Activated CD8-positive, alpha-beta memory T cell treated with anti-CD3 and anti-CD28 coated beads, Interleukin-2, amount 10 ng/mL, durations not matched to agents 7 days and 5 days (primary cell): ENCODE measurements around the gene CDK11A. TPM values are rescaled to one million over a fixed set of nuclear protein-coding genes. Genes with fewer than 3 reads are reported as not detected.
"Not testable (repeated sequence)": the region's sequence is repeated elsewhere in the genome, so short reads cannot be mapped to it uniquely, and the experiment has no call there.

Experiments used
- ATAC-seq: fragments of 150-1000 bp; cut with Tn5 transposase; one replicate; pipeline ENCODE4 v1.10.0; 2021; ENCODE audit warnings: moderate library complexity
- CTCF ChIA-PET: fragments of 350-600 bp; sonication (Branson Sonifier 250); formaldehyde crosslinking; loops from one replicate; lab custom pipeline; 2021; ENCODE audit warnings: antibody characterized with exemption; lab: Charles Lee
- DNase-seq: peaks from one replicate; pipeline ENCODE4 v3.0.0-alpha.2; 2020
- H3K27ac Mint-ChIP-seq: one replicate; pipeline ENCODE4 v1.8.0; 2021; ENCODE audit warnings: mild to moderate bottlenecking, mixed read lengths
- H3K27me3 Mint-ChIP-seq: one replicate; pipeline ENCODE4 v1.8.0; 2021; ENCODE audit warnings: mixed read lengths
- H3K36me3 Mint-ChIP-seq: one replicate; pipeline ENCODE4 v1.8.0; 2021; ENCODE audit warnings: mild to moderate bottlenecking, mixed read lengths
- H3K4me1 Mint-ChIP-seq: one replicate; pipeline ENCODE4 v1.8.0; 2021; ENCODE audit warnings: mixed read lengths
- H3K4me3 Mint-ChIP-seq: one replicate; pipeline ENCODE4 v1.8.0; 2021; ENCODE audit warnings: mild to moderate bottlenecking, moderate library complexity, mixed read lengths
- H3K9me3 Mint-ChIP-seq: one replicate; pipeline ENCODE4 v1.8.0; 2022; ENCODE audit warnings: low read depth, mixed read lengths
- total RNA-seq, 2 experiments: library from RNA; stranded (reverse); gene quantifications; one replicate each; pipeline ENCODE4 v1.2.3, GENCODE V29; 2021

Gene CDK11A
- total RNA-seq, 2 experiments from 2014 or later, result 80.5 to 100 TPM

- H3K36me3 Mint-ChIP-seq, H3K9me3 Mint-ChIP-seq, ATAC-seq, CTCF ChIA-PET, H3K4me3 Mint-ChIP-seq, H3K27me3 Mint-ChIP-seq, H3K27ac Mint-ChIP-seq, H3K4me1 Mint-ChIP-seq, DNase-seq: not testable (repeated sequence)
Measured at GRCh38 chr1:1697358-1698183, 26.6 kb downstream of the CDK11A start.

DNA sequence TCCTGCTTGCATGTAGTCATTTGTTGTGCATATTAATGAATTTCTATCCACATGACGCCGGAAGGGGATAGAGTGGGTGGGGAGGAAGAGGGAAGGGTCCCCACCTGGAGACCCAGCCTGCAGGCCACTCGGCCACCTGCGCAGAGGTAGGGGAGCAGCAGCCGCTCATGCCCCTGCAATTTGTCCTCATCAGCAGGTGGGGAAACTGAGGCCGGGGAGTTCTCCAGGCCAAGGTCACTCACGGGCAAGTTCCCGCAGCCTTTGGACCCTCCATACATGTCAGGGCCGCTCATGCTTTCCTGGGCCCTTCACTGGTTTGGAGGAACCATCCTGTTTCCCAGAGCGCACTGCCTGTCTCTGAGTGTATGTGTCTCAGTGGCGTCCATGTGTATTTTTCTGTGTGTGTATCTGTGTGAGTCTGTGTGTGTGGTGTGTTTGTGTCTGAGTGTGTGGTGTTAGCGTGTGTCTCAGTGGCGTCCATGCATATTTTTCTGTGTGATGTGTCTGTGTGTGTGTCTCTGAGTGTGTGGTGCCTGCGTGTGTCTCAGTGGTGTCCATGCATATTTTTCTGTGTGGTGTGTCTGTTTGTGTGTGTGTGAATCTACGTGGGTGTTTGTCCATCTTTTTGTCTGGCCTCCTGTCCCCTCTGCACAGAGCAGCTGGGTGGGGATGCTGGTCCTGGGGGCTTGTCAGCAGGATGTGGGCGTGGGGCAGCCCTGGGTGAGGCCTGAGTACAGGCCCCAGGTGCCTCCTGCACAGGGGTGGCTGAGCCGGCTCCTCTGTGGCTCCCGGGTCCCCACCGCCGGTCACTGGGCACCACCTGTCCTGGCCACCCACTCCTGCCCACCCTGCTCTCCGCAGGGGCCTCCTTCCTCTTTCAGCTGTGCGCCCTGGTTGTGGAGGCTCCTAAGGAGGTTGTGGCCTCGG, 27.5 kb downstream of the CDK11A start:
- H3K27me3 Mint-ChIP-seq, H3K36me3 Mint-ChIP-seq, H3K9me3 Mint-ChIP-seq, DNase-seq, H3K4me1 Mint-ChIP-seq, CTCF ChIA-PET, H3K4me3 Mint-ChIP-seq, ATAC-seq, H3K27ac Mint-ChIP-seq: not testable (repeated sequence)

- Mint-ChIP-seq H3K27ac (peak within 1 kb of the TSS; percentile 87), H3K4me1 (peaks cover 11% of the 10 kb centered on the region), H3K4me3 (peak within 1 kb of the TSS; percentile 60)
- peak; percentile 82 for ATAC-seq
- H3K36me3 Mint-ChIP-seq, H3K27me3 Mint-ChIP-seq, CTCF ChIA-PET, H3K9me3 Mint-ChIP-seq: not testable (repeated sequence)
- peak; percentile 93 for DNase-seq
Measured at GRCh38 chr1:1692714-1693647, 31.2 kb downstream of the CDK11A start, which contains the start of gene SLC35E2B. SLC35E2B (minus strand) TSS chr1:1692795; CDS start chr1:1676699, 16,096 bp downstream.

GRCh38 chr1:1692324-1692713, 31.8 kb downstream of the CDK11A start:
- H3K9me3 Mint-ChIP-seq, CTCF ChIA-PET, H3K27me3 Mint-ChIP-seq: not testable (repeated sequence)
- Mint-ChIP-seq H3K4me1 (peaks cover 13% of the 10 kb centered on the region), H3K27ac (peak overlapping the region; percentile 74), H3K4me3 (peak overlapping the region; percentile 60), H3K36me3 (peaks cover 11% of the 10 kb centered on the region)
- DNase-seq (peak; percentile 90), ATAC-seq (peak; percentile 72)

DNA sequence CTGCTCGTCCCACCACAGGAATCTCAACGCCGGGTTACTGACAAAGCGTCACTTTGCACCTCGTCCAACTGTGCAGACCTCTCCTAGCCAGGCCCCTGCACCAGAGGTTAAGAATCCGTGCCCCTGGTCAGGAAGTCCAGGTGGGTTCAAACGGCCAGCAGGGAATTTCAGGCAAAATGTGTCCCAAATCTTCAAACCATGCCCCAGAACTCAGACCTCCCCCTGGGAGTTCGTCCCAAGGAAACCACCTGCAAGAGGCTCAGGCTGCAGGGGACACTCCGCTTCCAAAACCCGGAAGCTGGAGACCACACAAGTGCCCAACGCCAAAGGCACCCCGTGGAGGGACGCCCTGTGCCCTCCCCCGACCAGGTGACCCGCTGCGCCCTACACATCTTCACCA, 32.7 kb downstream of the CDK11A start:
- H3K9me3 Mint-ChIP-seq, H3K4me3 Mint-ChIP-seq, H3K27ac Mint-ChIP-seq, CTCF ChIA-PET, ATAC-seq, H3K27me3 Mint-ChIP-seq: not testable (repeated sequence)
- DNase-seq, result peak; percentile 26
- H3K36me3 Mint-ChIP-seq, result peaks cover 11% of the 10 kb centered on the region
- peaks cover 16% of the 10 kb centered on the region for H3K4me1 Mint-ChIP-seq

GRCh38 chr1:1689526-1689925, 34.6 kb downstream of the CDK11A start:
- ATAC-seq, CTCF ChIA-PET, H3K27ac Mint-ChIP-seq, H3K4me3 Mint-ChIP-seq, H3K9me3 Mint-ChIP-seq, H3K27me3 Mint-ChIP-seq: not testable (repeated sequence)
- Mint-ChIP-seq H3K36me3 (peaks cover 13% of the 10 kb centered on the region), H3K4me1 (peaks cover 17% of the 10 kb centered on the region)
- DNase-seq, result peak; percentile 31

- CTCF ChIA-PET, result interaction anchor here (0.9 kb wide), 1 partner anchor 9 kb away, joined by 3 read pairs; no protein-coding TSS in a partner anchor
- ATAC-seq, result no peak
Measured at GRCh38 chr1:1687846-1688245, 36.3 kb downstream of the CDK11A start.

GRCh38 chr1:1684031-1684681, 40.0 kb downstream of the CDK11A start:
- ATAC-seq, result no peak

More at GRCh38 chr1:1687846-1688245, 36.3 kb downstream of the CDK11A start:
- no peak for DNase-seq
- Mint-ChIP-seq H3K36me3 (peaks cover 13% of the 10 kb centered on the region), H3K4me3 (no peak overlapping the region), H3K4me1 (peaks cover 13% of the 10 kb centered on the region), H3K27ac (no peak overlapping the region), H3K9me3 (no peaks in the 10 kb centered on the region), H3K27me3 (no peaks in the 10 kb centered on the region)

GRCh38 chr1:1683104-1683905, 40.9 kb downstream of the CDK11A start:
- Mint-ChIP-seq H3K27ac (no peak overlapping the region), H3K36me3 (peaks cover 6% of the 10 kb centered on the region), H3K27me3 (no peaks in the 10 kb centered on the region), H3K4me1 (peaks cover 19% of the 10 kb centered on the region), H3K4me3 (no peak overlapping the region), H3K9me3 (no peaks in the 10 kb centered on the region)
- ATAC-seq (no peak), DNase-seq (no peak)
- CTCF ChIA-PET, result no interaction called here

More at GRCh38 chr1:1684031-1684681, 40.0 kb downstream of the CDK11A start:
- Mint-ChIP-seq H3K4me3 (no peak overlapping the region), H3K27me3 (no peaks in the 10 kb centered on the region), H3K27ac (no peak overlapping the region), H3K4me1 (peaks cover 13% of the 10 kb centered on the region), H3K36me3 (peaks cover 9% of the 10 kb centered on the region), H3K9me3 (no peaks in the 10 kb centered on the region)
- no peak for DNase-seq
- CTCF ChIA-PET, result interaction anchor here (0.7 kb wide), 1 partner anchor 70 kb away, joined by 3 read pairs; no protein-coding TSS in a partner anchor

DNA sequence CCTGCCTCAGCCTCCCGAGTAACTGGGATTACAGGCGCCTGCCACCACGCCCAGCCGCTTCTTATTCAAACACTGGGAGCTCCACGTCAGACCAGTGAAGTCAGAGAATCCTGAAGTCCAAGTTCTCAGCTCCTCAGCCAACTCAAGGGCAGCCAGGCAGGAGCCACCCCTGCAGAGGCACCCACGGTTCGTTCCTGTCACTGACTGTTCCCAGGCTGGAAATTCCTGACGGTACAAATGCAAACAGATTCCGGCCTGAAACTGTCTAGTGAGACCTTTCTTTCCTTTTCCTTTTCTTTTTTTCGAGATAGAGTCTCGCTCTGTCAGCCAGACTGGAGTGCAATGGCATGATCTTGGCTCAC, 43.3 kb downstream of the CDK11A start:
- CTCF ChIA-PET, result interaction anchor here (1.3 kb wide), 1 partner anchor 15 kb away, joined by 3 read pairs; no protein-coding TSS in a partner anchor
- Mint-ChIP-seq H3K4me3 (no peak overlapping the region), H3K27me3 (no peaks in the 10 kb centered on the region), H3K36me3 (peaks cover 2% of the 10 kb centered on the region), H3K9me3 (no peaks in the 10 kb centered on the region), H3K4me1 (peaks cover 23% of the 10 kb centered on the region), H3K27ac (no peak overlapping the region)
- DNase-seq, result no peak
- ATAC-seq, result no peak

- no peaks in the 10 kb centered on the region for H3K9me3 Mint-ChIP-seq
- H3K4me1 Mint-ChIP-seq, result peaks cover 21% of the 10 kb centered on the region
- no peak for ATAC-seq
- H3K36me3 Mint-ChIP-seq, result no peaks in the 10 kb centered on the region
- H3K27me3 Mint-ChIP-seq, result no peaks in the 10 kb centered on the region
- no peak overlapping the region for H3K27ac Mint-ChIP-seq
- no peak overlapping the region for H3K4me3 Mint-ChIP-seq
- CTCF ChIA-PET, result interaction anchor here (1.3 kb wide), 1 partner anchor 14 kb away, joined by 3 read pairs; no protein-coding TSS in a partner anchor
- no peak for DNase-seq
Measured at GRCh38 chr1:1680031-1680911, 43.9 kb downstream of the CDK11A start.
